DOHH2 (cell line): ENCODE measurements around the gene AQP1.

ENCODE experiments used
- H3F3A ChIP-seq: fragments of 200-600 bp; sonication (generic), shearing (Covaris generic); 2 replicates; pipeline ENCODE4 v1.6.0; 2016; ENCODE audit warnings: antibody characterized with exemption, mild to moderate bottlenecking; ENCODE audit not compliant: control insufficient read depth, insufficient read depth
- H3K27ac ChIP-seq: fragments of 200-600 bp; sonication (generic); 2 replicates; pipeline ENCODE4 v1.5.1; 2014; ENCODE audit warnings: low read depth, mild to moderate bottlenecking, low read length, moderate library complexity
- H3K27me3 ChIP-seq: fragments of 200-600 bp; sonication (generic); 2 replicates; pipeline ENCODE4 v1.6.1; 2014; ENCODE audit warnings: mild to moderate bottlenecking, low read length, mixed read lengths; ENCODE audit not compliant: control insufficient read depth
- H3K36me3 ChIP-seq: fragments of 200-600 bp; sonication (generic); 2 replicates; pipeline ENCODE4 v1.6.1; 2014; ENCODE audit warnings: mild to moderate bottlenecking, low read length, moderate library complexity, mixed read lengths; ENCODE audit not compliant: control insufficient read depth
- H3K4me1 ChIP-seq: fragments of 200-600 bp; sonication (generic); 2 replicates; pipeline ENCODE4 v1.6.1; 2014; ENCODE audit warnings: mild to moderate bottlenecking, low read length, mixed read lengths; ENCODE audit not compliant: control insufficient read depth
- H3K4me2 ChIP-seq: fragments of 200-600 bp; sonication (generic); 2 replicates; pipeline ENCODE4 v1.6.0; 2014; ENCODE audit warnings: mild to moderate bottlenecking, low read length, moderate library complexity
- H3K4me3 ChIP-seq: fragments of 200-600 bp; sonication (generic); 2 replicates; pipeline ENCODE4 v1.5.1; 2014; ENCODE audit warnings: mild to moderate bottlenecking, low read length, mixed read lengths
- H3K79me2 ChIP-seq: fragments of 200-600 bp; sonication (generic); 2 replicates; pipeline ENCODE4 v1.6.1; 2014; ENCODE audit warnings: mild to moderate bottlenecking, low read length, mixed read lengths; ENCODE audit not compliant: control insufficient read depth
- H3K9me2 ChIP-seq: fragments of 200-600 bp; sonication (generic); replicated peaks from 2 replicates; pipeline ENCODE4 v1.6.1; 2014; ENCODE audit warnings: mild to moderate bottlenecking, low read length, mixed read lengths; ENCODE audit not compliant: control insufficient read depth
- H3K9me3 ChIP-seq: fragments of 200-600 bp; sonication (generic); 2 replicates; pipeline ENCODE4 v1.6.1; 2014; ENCODE audit warnings: antibody characterized with exemption, low read length, mixed read lengths; ENCODE audit not compliant: control insufficient read depth, insufficient read depth
- H4K20me1 ChIP-seq: fragments of 200-600 bp; sonication (generic); 2 replicates; pipeline ENCODE4 v1.6.0; 2014; ENCODE audit warnings: low read depth, mild to moderate bottlenecking, antibody characterized with exemption, low read length, moderate library complexity; ENCODE audit not compliant: control insufficient read depth, insufficient read depth
- CTCF ChIP-seq: fragments of 200-600 bp; sonication (generic); IDR thresholded peaks from one replicate; pipeline ENCODE4 v1.5.1; 2014; ENCODE audit warnings: antibody characterized with exemption, mild to moderate bottlenecking, low read depth, low read length; ENCODE audit not compliant: poor library complexity, severe bottlenecking
- EZH2phosphoT487 ChIP-seq: fragments of 200-600 bp; sonication (generic); IDR thresholded peaks from 2 replicates; pipeline ENCODE4 v1.6.1; 2017; ENCODE audit warnings: borderline replicate concordance, mild to moderate bottlenecking, antibody characterized with exemption, low read length, moderate library complexity, mixed read lengths

AQP1 gene

GRCh38 chr7:30900803-30901362, 10.8 kb upstream of the AQP1 start:
- no peaks in the 10 kb centered on the region for H3F3A ChIP-seq
- TF ChIP-seq CTCF, result no peak
- no peak for TF ChIP-seq EZH2phosphoT487
- no peaks in the 10 kb centered on the region for H4K20me1 ChIP-seq
- H3K9me3 ChIP-seq, result no peaks in the 10 kb centered on the region
- no peak overlapping the region for H3K4me2 ChIP-seq
- no peaks in the 10 kb centered on the region for H3K27me3 ChIP-seq
- H3K79me2 ChIP-seq, result no peaks in the 10 kb centered on the region
- no peaks in the 10 kb centered on the region for H3K4me1 ChIP-seq
- H3K9me2 ChIP-seq, result no peaks in the 10 kb centered on the region
- no peak overlapping the region for H3K4me3 ChIP-seq
- no peak overlapping the region for H3K27ac ChIP-seq
- H3K36me3 ChIP-seq, result no peaks in the 10 kb centered on the region

GRCh38 chr7:30901856-30902255, 9.8 kb upstream of the AQP1 start:
- Histone ChIP-seq H3K27ac (no peak overlapping the region), H3K9me2 (no peaks in the 10 kb centered on the region), H3K36me3 (no peaks in the 10 kb centered on the region), H3K79me2 (no peaks in the 10 kb centered on the region), H3K4me3 (no peak overlapping the region), H4K20me1 (no peaks in the 10 kb centered on the region), H3K4me2 (no peak overlapping the region), H3F3A (no peaks in the 10 kb centered on the region), H3K4me1 (no peaks in the 10 kb centered on the region), H3K27me3 (no peaks in the 10 kb centered on the region), H3K9me3 (no peaks in the 10 kb centered on the region)
- TF ChIP-seq CTCF (no peak), EZH2phosphoT487 (no peak)

- no peaks in the 10 kb centered on the region for H3K36me3 ChIP-seq
- no peak overlapping the region for H3K4me2 ChIP-seq
- no peaks in the 10 kb centered on the region for H3K9me3 ChIP-seq
- H3K27me3 ChIP-seq, result no peaks in the 10 kb centered on the region
- H3K9me2 ChIP-seq, result no peaks in the 10 kb centered on the region
- no peak for TF ChIP-seq CTCF
- TF ChIP-seq EZH2phosphoT487, result no peak
- no peaks in the 10 kb centered on the region for H4K20me1 ChIP-seq
- no peak overlapping the region for H3K27ac ChIP-seq
- H3K4me3 ChIP-seq, result no peak overlapping the region
- H3F3A ChIP-seq, result no peaks in the 10 kb centered on the region
- H3K4me1 ChIP-seq, result no peaks in the 10 kb centered on the region
- no peaks in the 10 kb centered on the region for H3K79me2 ChIP-seq
These were observed 9.2 kb upstream of the AQP1 start for GRCh38 chr7:30902466-30902865.
